A673 (cell line): Measurements from ENCODE around the gene IL15RA.
"Not testable (repeated sequence)": the region's sequence is repeated elsewhere in the genome, so short reads cannot be mapped to it uniquely, and the experiment has no call there.

Experiments
- EZH2 ChIP-seq: fragments of 200-600 bp; sonication (generic); IDR thresholded peaks from 2 replicates; pipeline ENCODE4 v1.6.1; 2017; ENCODE audit warnings: borderline replicate concordance, low read depth, mild to moderate bottlenecking, mixed read lengths, antibody characterized with exemption, low read length; ENCODE audit not compliant: poor library complexity, severe bottlenecking
- TF ChIP-seq, protein P1 (sequence below): fragments of 300-800, 200-600 bp; sonication (generic); conservative IDR thresholded peaks from 2 replicates; pipeline ENCODE4 v1.5.1; 2017; ENCODE audit warnings: low read depth, mild to moderate bottlenecking, antibody characterized with exemption, low read length, moderate library complexity, mixed read lengths

DNA sequence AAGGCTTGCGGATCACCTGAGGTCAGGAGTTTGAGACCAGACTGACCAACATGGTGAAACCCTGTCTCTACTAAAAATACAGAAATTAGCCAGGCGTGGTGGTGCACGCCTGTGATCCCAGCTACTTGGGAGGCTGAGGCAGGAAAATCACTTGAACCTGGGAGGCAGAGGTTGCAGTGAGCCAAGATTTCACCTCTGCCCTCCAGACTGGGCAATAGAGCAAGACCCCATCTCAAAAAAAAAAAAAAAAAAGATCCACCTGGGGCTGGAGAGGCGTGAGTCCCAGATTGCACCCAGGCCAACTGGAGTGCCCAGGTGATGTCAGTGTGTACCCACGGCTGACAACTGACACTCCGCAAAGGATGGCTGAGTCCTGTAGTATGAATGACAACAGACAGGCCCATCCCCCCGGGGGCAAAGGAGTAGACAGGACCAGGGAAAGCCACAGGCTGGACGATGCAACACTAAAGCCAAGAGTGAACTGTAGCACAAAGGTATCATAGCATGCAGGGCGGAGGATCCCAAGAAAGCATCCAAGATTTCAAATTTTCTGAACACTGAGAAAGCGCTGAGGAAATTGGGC lies 14.9 kb downstream of the IL15RA start:
- TF ChIP-seq, protein P1, sequence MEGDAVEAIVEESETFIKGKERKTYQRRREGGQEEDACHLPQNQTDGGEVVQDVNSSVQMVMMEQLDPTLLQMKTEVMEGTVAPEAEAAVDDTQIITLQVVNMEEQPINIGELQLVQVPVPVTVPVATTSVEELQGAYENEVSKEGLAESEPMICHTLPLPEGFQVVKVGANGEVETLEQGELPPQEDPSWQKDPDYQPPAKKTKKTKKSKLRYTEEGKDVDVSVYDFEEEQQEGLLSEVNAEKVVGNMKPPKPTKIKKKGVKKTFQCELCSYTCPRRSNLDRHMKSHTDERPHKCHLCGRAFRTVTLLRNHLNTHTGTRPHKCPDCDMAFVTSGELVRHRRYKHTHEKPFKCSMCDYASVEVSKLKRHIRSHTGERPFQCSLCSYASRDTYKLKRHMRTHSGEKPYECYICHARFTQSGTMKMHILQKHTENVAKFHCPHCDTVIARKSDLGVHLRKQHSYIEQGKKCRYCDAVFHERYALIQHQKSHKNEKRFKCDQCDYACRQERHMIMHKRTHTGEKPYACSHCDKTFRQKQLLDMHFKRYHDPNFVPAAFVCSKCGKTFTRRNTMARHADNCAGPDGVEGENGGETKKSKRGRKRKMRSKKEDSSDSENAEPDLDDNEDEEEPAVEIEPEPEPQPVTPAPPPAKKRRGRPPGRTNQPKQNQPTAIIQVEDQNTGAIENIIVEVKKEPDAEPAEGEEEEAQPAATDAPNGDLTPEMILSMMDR: not testable (repeated sequence)
- TF ChIP-seq EZH2: not testable (repeated sequence)
